Activated CD8-positive, alpha-beta memory T cell treated with anti-CD3 and anti-CD28 coated beads, Interleukin-2, amount 10 ng/mL, durations not matched to agents 7 days and 5 days (primary cell): ENCODE results near the gene SPINT1. TPM values are rescaled to one million over a fixed set of nuclear protein-coding genes. Genes with fewer than 3 reads are reported as not detected.
"Not testable (repeated sequence)": the region's sequence is repeated elsewhere in the genome, so short reads cannot be mapped to it uniquely, and the experiment has no call there.

ENCODE experiments used
- ATAC-seq: fragments of 150-1000 bp; cut with Tn5 transposase; one replicate; pipeline ENCODE4 v1.10.0; 2021; ENCODE audit warnings: moderate library complexity
- CTCF ChIA-PET: fragments of 350-600 bp; sonication (Branson Sonifier 250); formaldehyde crosslinking; loops from one replicate; lab custom pipeline; 2021; ENCODE audit warnings: antibody characterized with exemption; lab: Charles Lee
- DNase-seq: peaks from one replicate; pipeline ENCODE4 v3.0.0-alpha.2; 2020
- H3K27ac Mint-ChIP-seq: one replicate; pipeline ENCODE4 v1.8.0; 2021; ENCODE audit warnings: mild to moderate bottlenecking, mixed read lengths
- H3K27me3 Mint-ChIP-seq: one replicate; pipeline ENCODE4 v1.8.0; 2021; ENCODE audit warnings: mixed read lengths
- H3K36me3 Mint-ChIP-seq: one replicate; pipeline ENCODE4 v1.8.0; 2021; ENCODE audit warnings: mild to moderate bottlenecking, mixed read lengths
- H3K4me1 Mint-ChIP-seq: one replicate; pipeline ENCODE4 v1.8.0; 2021; ENCODE audit warnings: mixed read lengths
- H3K4me3 Mint-ChIP-seq: one replicate; pipeline ENCODE4 v1.8.0; 2021; ENCODE audit warnings: mild to moderate bottlenecking, moderate library complexity, mixed read lengths
- H3K9me3 Mint-ChIP-seq: one replicate; pipeline ENCODE4 v1.8.0; 2022; ENCODE audit warnings: low read depth, mixed read lengths
- total RNA-seq, 2 experiments: library from RNA; stranded (reverse); gene quantifications; one replicate each; pipeline ENCODE4 v1.2.3, GENCODE V29; 2021

SPINT1 gene
- total RNA-seq, 2 experiments from 2014 or later: 3.7 to 4.0 TPM

GRCh38 chr15:40855706-40856234 lies 11.9 kb downstream of the SPINT1 start:
- CTCF ChIA-PET: interaction anchor here (0.9 to 7.9 kb wide), 6 partner anchors 18 to 43 kb away, joined by 3 to 406 read pairs (median 97); partner anchors contain the start of genes RHOV and VPS18
- ATAC-seq: no peak
- Mint-ChIP-seq H3K36me3 (no peaks in the 10 kb centered on the region), H3K4me1 (peaks cover 20% of the 10 kb centered on the region), H3K27me3 (peaks cover 4% of the 10 kb centered on the region), H3K27ac (no peak overlapping the region), H3K4me3 (no peak overlapping the region), H3K9me3 (no peaks in the 10 kb centered on the region)
- DNase-seq: no peak

- Mint-ChIP-seq H3K4me3 (no peak overlapping the region), H3K36me3 (no peaks in the 10 kb centered on the region), H3K27me3 (peaks cover 4% of the 10 kb centered on the region), H3K27ac (no peak overlapping the region), H3K4me1 (peaks cover 20% of the 10 kb centered on the region), H3K9me3 (no peaks in the 10 kb centered on the region)
- no peak for ATAC-seq
- no peak for DNase-seq
- CTCF ChIA-PET: interaction anchor here (1.3 to 7.9 kb wide), 13 partner anchors 10 to 200 kb away, joined by 3 to 406 read pairs (median 22); partner anchors contain the start of genes RHOV, SPINT1 and VPS18
These were observed 12.9 kb downstream of the SPINT1 start for GRCh38 chr15:40856746-40857145.

GRCh38 chr15:40857601-40858341 lies 13.9 kb downstream of the SPINT1 start:
- DNase-seq (peak; percentile 89), ATAC-seq (peak; percentile 91)
- Mint-ChIP-seq H3K36me3 (no peaks in the 10 kb centered on the region), H3K27ac (no peak overlapping the region), H3K27me3 (peaks cover 6% of the 10 kb centered on the region), H3K9me3 (no peaks in the 10 kb centered on the region), H3K4me3 (no peak overlapping the region), H3K4me1 (peaks cover 20% of the 10 kb centered on the region)
- CTCF ChIA-PET: interaction anchor here (0.5 to 7.9 kb wide), 49 partner anchors 8 to 1111 kb away, joined by 3 to 406 read pairs (median 4); partner anchors contain the start of genes DNAJC17, RAD51, RHOV and RPUSD2

- Mint-ChIP-seq H3K4me3 (no peak overlapping the region), H3K27me3 (peaks cover 8% of the 10 kb centered on the region), H3K27ac (no peak overlapping the region), H3K36me3 (no peaks in the 10 kb centered on the region), H3K9me3 (no peaks in the 10 kb centered on the region), H3K4me1 (peaks cover 20% of the 10 kb centered on the region)
- no peak for DNase-seq
- no peak for ATAC-seq
- CTCF ChIA-PET: interaction anchor here (0.6 to 7.9 kb wide), 48 partner anchors 9 to 536 kb away, joined by 3 to 406 read pairs (median 4); partner anchors contain the start of genes DLL4, DNAJC17, INAFM2 and RAD51
These were observed 14.9 kb downstream of the SPINT1 start for GRCh38 chr15:40858706-40859105.

GRCh38 chr15:40859206-40859851 lies 15.5 kb downstream of the SPINT1 start:
- CTCF ChIA-PET: interaction anchor here (0.6 to 7.9 kb wide), 45 partner anchors 10 to 536 kb away, joined by 3 to 406 read pairs (median 4); partner anchors contain the start of genes CHP1, DLL4, DNAJC17 and INAFM2
- ATAC-seq (peak; percentile 88), DNase-seq (peak; percentile 91)
- peaks cover 8% of the 10 kb centered on the region for H3K27me3 Mint-ChIP-seq
- H3K9me3 Mint-ChIP-seq: no peaks in the 10 kb centered on the region
- no peak overlapping the region for H3K4me3 Mint-ChIP-seq
- H3K36me3 Mint-ChIP-seq: no peaks in the 10 kb centered on the region
- no peak overlapping the region for H3K27ac Mint-ChIP-seq
- H3K4me1 Mint-ChIP-seq: peaks cover 20% of the 10 kb centered on the region

- DNase-seq, H3K36me3 Mint-ChIP-seq, H3K27me3 Mint-ChIP-seq, ATAC-seq, H3K27ac Mint-ChIP-seq, H3K4me3 Mint-ChIP-seq, H3K9me3 Mint-ChIP-seq: not testable (repeated sequence)
- peaks cover 20% of the 10 kb centered on the region for H3K4me1 Mint-ChIP-seq
- CTCF ChIA-PET: interaction anchor here (1.0 to 7.9 kb wide), 4 partner anchors 13 to 38 kb away, joined by 5 to 406 read pairs (median 202); partner anchors contain the start of genes RHOV, SPINT1 and VPS18
These were observed 17.3 kb downstream of the SPINT1 start for GRCh38 chr15:40861147-40861546.

GRCh38 chr15:40863660-40864270 lies 19.9 kb downstream of the SPINT1 start:
- peaks cover 8% of the 10 kb centered on the region for H3K27me3 Mint-ChIP-seq
- peaks cover 9% of the 10 kb centered on the region for H3K4me1 Mint-ChIP-seq
- no peak overlapping the region for H3K4me3 Mint-ChIP-seq
- H3K36me3 Mint-ChIP-seq: no peaks in the 10 kb centered on the region
- ATAC-seq (no peak), DNase-seq (no peak)
- no peaks in the 10 kb centered on the region for H3K9me3 Mint-ChIP-seq
- no peak overlapping the region for H3K27ac Mint-ChIP-seq
- CTCF ChIA-PET: interaction anchor here (0.9 to 2.0 kb wide), 6 partner anchors 17 to 32 kb away, joined by 3 to 9 read pairs (median 4); partner anchors contain the start of gene VPS18

GRCh38 chr15:40867199-40867598 lies 23.4 kb downstream of the SPINT1 start:
- H3K27me3 Mint-ChIP-seq: peaks cover 5% of the 10 kb centered on the region
- no peaks in the 10 kb centered on the region for H3K36me3 Mint-ChIP-seq
- no peak overlapping the region for H3K27ac Mint-ChIP-seq
- no peaks in the 10 kb centered on the region for H3K9me3 Mint-ChIP-seq
- ATAC-seq (no peak), DNase-seq (no peak)
- H3K4me1 Mint-ChIP-seq: no peaks in the 10 kb centered on the region
- no peak overlapping the region for H3K4me3 Mint-ChIP-seq
- CTCF ChIA-PET: interaction anchor here (1.0 to 12.6 kb wide), 3 partner anchors 9 to 27 kb away, joined by 3 to 180 read pairs (median 5); partner anchors contain the start of gene VPS18

- Mint-ChIP-seq H3K27me3 (peaks cover 16% of the 10 kb centered on the region), H3K4me1 (peaks cover 7% of the 10 kb centered on the region), H3K9me3 (no peaks in the 10 kb centered on the region), H3K27ac (no peak overlapping the region), H3K4me3 (no peak overlapping the region), H3K36me3 (no peaks in the 10 kb centered on the region)
- no peak for DNase-seq
- no peak for ATAC-seq
- CTCF ChIA-PET: interaction anchor here (1.1 to 12.6 kb wide), 3 partner anchors 9 to 20 kb away, joined by 3 to 180 read pairs (median 64); no protein-coding TSS in a partner anchor
These were observed 25.8 kb downstream of the SPINT1 start for GRCh38 chr15:40869686-40870085.

GRCh38 chr15:40870716-40871115 lies 26.9 kb downstream of the SPINT1 start:
- Mint-ChIP-seq H3K27me3 (peaks cover 18% of the 10 kb centered on the region), H3K4me3 (no peak overlapping the region), H3K4me1 (peaks cover 7% of the 10 kb centered on the region), H3K27ac (no peak overlapping the region), H3K36me3 (no peaks in the 10 kb centered on the region), H3K9me3 (no peaks in the 10 kb centered on the region)
- DNase-seq (no peak), ATAC-seq (no peak)
- CTCF ChIA-PET: interaction anchor here (2.0 to 12.6 kb wide), 3 partner anchors 13 to 24 kb away, joined by 13 to 180 read pairs (median 64); partner anchors contain the start of gene VPS18

- Mint-ChIP-seq H3K4me1 (peaks cover 7% of the 10 kb centered on the region), H3K9me3 (no peaks in the 10 kb centered on the region), H3K4me3 (no peak overlapping the region), H3K27ac (peak overlapping the region; percentile 30), H3K36me3 (no peaks in the 10 kb centered on the region), H3K27me3 (peaks cover 18% of the 10 kb centered on the region)
- no peak for ATAC-seq
- DNase-seq: no peak
- CTCF ChIA-PET: interaction anchor here (0.9 to 12.6 kb wide), 8 partner anchors 9 to 459 kb away, joined by 3 to 180 read pairs (median 8); partner anchors contain the start of genes GCHFR, SPINT1 and VPS18
These were observed 28.1 kb downstream of the SPINT1 start for GRCh38 chr15:40871749-40872617.
